NCI-H1092 treated with DMSO at 0.1 percent for 48 hours (cell line): Measurements from ENCODE around the gene GSK3B.

Experiments used
- DNase-seq: peaks from one replicate; lab custom pipeline; 2025; lab: John Stamatoyannopoulos, UW

GSK3B gene

DNA sequence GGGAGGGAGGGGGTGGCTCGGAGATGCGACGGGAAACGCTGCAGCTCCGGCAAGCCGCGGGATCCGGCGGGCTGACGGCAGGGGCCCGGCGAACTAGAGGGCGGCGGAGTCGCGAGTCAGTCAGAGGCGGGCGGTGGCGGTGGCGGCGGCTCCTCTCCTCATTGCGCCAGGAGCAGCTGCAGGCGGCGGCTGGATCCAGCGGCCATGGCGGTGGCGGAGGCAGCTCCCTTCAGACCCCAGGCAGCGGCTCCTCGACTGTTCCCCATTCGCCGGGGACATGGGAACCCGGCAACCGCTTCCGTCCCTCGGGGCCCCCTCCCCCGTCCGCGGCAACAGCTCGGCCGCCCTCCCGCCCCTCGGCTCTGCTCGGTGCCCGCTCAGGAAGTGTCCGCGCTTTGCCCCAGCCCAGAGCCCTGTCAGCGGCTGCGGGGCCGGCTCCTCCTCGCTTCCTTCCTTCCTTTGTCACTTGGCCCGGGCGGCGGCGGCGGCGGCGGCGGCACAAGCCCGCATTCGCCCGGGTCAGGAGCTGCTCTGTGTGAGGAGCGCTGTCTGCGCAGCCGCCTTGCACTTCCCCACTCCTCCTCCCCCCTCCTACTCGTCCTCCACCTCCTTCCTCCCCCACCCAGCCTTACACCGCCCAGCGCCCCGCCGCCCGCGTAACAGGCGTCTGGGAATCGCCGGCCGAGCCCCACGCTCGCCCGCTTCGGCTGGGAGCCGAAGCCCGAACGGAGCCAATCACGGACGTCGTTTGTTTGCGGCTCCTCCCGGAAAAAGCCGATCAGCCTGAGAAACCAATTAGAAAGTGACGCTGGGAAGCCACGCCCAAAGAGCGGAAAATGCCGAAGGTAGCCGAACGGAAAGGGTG lies at the start of gene GSK3B:
Gene GSK3B (minus strand): TSS at position 537 of the 865 bp plus-strand sequence. CDS start 1,013 bp downstream, outside the sequence.
- peak; percentile 85 for DNase-seq

- no peak for DNase-seq
These were observed 49.4 kb upstream of the GSK3B start for GRCh38 chr3:120143676-120144075.

DNA sequence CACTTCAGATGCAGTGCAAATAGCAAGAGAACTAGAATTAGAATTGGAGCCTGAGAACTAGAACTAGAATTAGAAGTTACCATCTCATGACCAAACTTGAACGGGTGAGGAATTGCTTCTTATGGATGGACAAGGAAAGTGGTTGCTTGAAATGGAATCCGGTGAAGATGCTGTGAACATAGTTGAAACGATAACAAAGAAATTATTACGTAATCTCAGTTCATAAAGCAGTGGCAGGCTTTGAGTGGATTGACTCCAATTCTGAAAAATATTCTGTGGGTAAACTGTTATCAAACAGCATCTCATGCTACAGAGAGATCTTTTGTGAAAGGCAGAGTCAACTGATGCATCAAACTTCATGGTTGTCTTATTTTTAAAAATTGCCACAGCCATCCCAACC lies 48.0 kb upstream of the GSK3B start:
- no peak for DNase-seq

- no peak for DNase-seq
These were observed 46.0 kb upstream of the GSK3B start for GRCh38 chr3:120140098-120140742.

- DNase-seq: no peak
These were observed 44.9 kb upstream of the GSK3B start for GRCh38 chr3:120139140-120139539.

- no peak for DNase-seq
These were observed 43.3 kb upstream of the GSK3B start for GRCh38 chr3:120137548-120137947.

DNA sequence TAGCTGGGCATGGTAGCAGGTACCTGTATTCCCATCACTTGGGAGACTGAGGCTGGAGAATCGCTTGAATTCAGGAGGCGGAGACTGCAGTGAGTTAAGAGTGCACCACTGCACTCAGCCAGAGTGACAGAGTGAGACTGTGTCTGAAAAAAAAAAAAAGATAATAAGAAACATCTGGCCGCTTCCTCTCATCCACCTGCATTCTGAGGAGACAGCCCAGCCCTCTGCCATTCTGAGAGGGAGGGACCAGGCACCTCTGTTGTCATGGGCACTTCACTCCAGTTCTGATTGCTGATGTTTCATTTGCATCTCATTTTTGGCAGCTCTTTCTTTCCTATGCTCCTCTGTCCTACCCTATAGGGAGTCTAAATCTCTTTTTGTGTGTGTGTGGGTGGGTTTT lies 36.4 kb upstream of the GSK3B start:
- no peak for DNase-seq

- no peak for DNase-seq
These were observed 35.7 kb upstream of the GSK3B start for GRCh38 chr3:120129718-120130513.

- DNase-seq: peak; percentile 23
These were observed 34.8 kb upstream of the GSK3B start for GRCh38 chr3:120129051-120129450.

GRCh38 chr3:120125992-120126391 lies 31.7 kb upstream of the GSK3B start:
- no peak for DNase-seq

DNA sequence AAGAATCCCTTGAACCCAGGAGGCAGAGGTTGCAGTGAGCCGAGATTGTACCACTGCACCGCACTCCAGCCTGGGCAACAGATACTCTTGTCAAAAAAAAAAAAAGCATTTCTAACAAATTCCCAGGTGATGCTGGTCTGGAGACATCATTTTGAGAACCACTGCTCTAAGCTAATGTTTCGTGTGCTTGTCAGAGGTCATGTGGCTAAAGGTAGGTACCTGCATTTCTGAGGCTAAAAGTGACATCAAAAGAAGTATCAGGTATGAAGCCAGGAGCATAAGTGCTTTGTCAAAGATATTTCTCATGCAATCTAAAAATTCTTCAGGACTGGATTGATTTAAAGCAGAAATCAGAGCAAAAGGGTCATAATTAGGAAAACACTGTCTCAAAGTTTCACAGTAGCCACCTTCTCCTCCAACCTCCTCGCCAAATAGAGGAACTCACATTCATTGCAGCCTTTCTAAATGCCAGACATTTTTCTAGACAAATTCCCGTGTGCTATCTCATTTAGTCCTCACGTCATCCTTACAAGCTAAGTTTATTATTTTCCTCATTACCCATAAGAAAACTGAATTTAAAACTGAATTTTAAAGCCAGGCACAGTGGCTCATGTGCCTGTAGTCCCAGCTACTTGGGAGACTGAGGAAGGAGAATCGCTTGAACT lies 25.7 kb upstream of the GSK3B start:
- no peak for DNase-seq

GRCh38 chr3:120114981-120115380 lies 20.7 kb upstream of the GSK3B start:
- DNase-seq: no peak

DNA sequence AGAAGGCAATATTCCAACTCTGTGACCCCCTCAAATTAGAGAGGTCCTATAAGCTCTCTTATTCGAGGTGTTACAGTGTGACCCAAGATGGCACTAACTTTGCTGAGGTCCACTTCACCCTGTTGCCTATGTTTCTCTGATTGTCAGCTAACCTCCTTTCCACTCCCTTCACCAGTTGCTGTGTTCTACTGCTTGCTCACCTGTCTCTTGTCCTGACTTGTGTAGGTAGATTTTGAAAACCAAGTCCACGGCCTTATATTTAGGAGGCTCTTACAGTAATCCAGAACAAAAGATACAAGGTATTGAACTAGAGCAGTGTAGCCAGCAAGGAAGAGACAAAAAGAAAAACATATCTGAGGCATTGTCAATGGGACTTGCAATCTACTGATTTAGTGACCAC lies 20.1 kb upstream of the GSK3B start:
- no peak for DNase-seq

DNA sequence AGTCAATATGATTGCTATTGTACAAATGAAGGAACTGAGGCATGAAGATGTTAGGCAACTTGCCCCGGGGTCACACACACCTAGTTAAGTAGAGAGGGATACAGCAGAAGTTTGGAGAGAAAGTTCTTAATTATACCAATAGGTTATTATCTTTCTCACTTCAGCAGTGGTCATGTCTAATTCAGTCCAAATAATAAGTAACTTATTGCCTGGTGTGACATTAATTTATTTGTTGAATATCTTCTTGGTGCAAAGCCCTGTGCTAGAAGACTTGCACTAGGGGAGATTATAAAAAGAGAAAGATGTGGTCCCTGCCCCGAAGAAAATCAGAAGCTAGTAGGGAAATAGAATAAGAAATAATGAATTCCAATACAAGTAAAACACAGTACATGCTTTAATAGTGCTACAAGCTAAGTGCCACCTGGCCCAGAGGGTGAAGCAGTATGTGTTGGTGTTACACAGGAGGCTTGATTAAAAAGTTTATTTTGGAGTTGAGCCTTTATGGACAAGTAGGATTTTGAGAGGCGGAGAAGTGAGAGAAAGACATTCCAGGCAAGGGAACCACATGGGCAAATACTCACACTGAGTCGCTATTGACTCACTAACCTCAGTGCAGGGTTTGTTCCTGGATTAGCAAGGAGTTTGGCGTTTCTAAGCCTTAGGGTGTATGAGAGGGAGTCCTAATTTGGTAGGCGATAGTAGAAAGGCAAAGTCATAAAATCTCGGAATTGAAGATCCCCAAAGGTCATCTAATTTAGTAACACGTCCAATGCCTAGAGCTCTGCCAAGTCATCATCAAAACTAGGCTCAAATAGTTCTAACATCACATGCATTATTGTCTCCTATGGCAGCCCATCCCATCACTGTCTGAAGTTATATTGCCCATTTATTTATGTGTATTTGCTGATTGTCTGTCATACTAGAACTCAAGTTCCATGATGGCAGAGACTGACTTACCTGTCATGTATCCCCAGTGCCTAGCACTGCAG lies 19.2 kb upstream of the GSK3B start:
- no peak for DNase-seq

GRCh38 chr3:120111898-120112297 lies 17.7 kb upstream of the GSK3B start:
- DNase-seq: no peak

GRCh38 chr3:120103276-120103675 lies 9.0 kb upstream of the GSK3B start:
- DNase-seq: no peak

DNA sequence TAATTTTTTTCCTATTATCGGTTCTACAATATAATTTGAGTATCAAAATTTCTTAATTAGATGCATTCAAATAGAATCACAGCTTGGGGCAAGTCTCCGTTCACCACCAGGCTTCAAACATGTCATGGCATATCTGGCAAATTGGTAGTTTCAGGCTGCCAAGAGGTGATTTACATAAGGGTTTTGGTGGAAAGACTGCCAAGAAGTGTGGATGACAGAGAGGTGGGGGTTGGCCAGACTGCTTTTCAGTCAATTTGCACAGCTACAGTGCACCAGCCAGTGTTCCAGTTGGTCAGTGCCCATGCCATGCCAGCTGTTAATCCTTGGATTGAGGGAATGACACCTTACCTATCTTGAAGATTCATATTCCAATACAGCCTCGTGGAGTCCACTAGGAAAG lies 8.4 kb upstream of the GSK3B start:
- DNase-seq: peak; percentile 12

DNA sequence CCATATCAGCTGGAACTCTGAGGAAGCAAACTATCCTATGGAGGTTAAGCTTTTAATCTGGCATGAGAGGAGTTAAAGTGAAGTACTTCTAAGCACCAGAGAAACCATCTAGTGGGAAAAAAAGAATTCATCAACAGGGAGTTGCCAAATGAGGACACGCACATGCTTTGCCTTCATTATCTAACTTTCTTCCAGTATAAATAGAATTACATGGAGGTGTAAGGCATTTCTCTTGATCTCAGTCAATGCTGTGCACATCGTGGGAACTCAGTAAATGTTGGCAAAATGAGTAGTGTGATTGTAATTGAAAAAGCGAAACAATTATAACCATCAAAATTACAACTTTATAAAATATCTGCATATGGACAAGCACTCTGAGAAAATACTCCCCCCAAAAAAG lies 8.0 kb upstream of the GSK3B start:
- DNase-seq: no peak

DNA sequence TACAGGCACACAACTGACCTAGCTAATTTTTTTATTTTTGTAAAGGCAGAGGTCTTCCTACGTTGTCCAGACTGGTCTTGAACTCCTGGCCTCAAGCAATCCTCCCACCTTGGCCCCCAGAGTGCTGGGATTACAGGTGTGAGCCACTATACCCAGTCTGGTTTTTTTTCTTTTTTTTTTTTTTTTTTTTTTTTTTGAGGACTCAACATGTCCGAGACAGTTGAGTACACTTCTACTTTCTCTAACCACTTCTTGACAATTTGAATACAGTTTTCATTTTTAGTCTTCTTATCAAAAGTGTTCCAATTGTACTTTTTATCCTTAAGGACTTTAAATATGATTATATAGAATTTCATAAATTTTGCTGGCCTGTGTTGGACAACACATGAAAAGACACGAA lies 7.4 kb upstream of the GSK3B start:
- DNase-seq: no peak

GRCh38 chr3:120100711-120101110 lies 6.5 kb upstream of the GSK3B start:
- DNase-seq: no peak

DNA sequence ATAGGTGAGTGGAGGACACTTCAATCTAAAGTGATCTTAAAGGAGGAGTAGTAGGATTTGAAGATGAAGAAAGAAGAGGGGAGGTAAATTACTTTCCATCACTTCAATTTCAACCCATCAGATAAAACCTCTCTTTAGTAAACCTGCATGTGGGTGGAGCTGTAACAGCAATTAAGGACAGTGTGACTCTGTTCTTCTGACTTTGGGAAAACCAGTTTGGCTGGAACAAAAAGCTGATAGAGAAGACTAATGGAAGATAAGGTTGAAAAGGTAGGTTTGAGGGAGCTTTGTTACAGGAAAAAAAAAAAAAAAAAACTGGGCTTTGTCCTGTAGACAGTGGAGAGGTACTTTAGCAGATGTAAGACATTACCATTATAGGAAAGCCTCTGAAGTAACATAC lies 4.5 kb upstream of the GSK3B start:
- DNase-seq: no peak
